Panc1 (cell line): Measurements from ENCODE around the gene UGT1A5.

Experiments used
- POLR2AphosphoS5 ChIP-seq: IDR thresholded peaks from 2 replicates; pipeline ENCODE4 v1.6.1; 2012; ENCODE audit warnings: mild to moderate bottlenecking, low read depth, low read length, moderate library complexity
- TCF7L2 ChIP-seq: IDR thresholded peaks from 2 replicates; pipeline ENCODE4 v1.6.1; 2011; ENCODE audit warnings: mild to moderate bottlenecking, low read depth, low read length, inconsistent platforms
- TF ChIP-seq, protein P1 (sequence below): fragments of 450-650 bp; IDR thresholded peaks from 2 replicates; pipeline ENCODE4 v1.5.1; 2017; ENCODE audit warnings: mild to moderate bottlenecking
- TF ChIP-seq, protein P2 (sequence below), 2 experiments: IDR thresholded peaks; 2 replicates each; pipeline ENCODE4 v1.6.1; 2011 to 2012; ENCODE audit warnings: low read depth in 2 of 2, control low read depth in 1 of 2, low read length in 1 of 2, mild to moderate bottlenecking in 1 of 2, moderate library complexity in 1 of 2; ENCODE audit not compliant: insufficient read depth in 1 of 2

GRCh38 chr2:233714121-233714520, 1.4 kb downstream of the UGT1A5 start:
- TF ChIP-seq POLR2AphosphoS5 (no peak), TCF7L2 (no peak)
- TF ChIP-seq, protein P1, sequence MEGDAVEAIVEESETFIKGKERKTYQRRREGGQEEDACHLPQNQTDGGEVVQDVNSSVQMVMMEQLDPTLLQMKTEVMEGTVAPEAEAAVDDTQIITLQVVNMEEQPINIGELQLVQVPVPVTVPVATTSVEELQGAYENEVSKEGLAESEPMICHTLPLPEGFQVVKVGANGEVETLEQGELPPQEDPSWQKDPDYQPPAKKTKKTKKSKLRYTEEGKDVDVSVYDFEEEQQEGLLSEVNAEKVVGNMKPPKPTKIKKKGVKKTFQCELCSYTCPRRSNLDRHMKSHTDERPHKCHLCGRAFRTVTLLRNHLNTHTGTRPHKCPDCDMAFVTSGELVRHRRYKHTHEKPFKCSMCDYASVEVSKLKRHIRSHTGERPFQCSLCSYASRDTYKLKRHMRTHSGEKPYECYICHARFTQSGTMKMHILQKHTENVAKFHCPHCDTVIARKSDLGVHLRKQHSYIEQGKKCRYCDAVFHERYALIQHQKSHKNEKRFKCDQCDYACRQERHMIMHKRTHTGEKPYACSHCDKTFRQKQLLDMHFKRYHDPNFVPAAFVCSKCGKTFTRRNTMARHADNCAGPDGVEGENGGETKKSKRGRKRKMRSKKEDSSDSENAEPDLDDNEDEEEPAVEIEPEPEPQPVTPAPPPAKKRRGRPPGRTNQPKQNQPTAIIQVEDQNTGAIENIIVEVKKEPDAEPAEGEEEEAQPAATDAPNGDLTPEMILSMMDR, result no peak
- TF ChIP-seq, protein P2, sequence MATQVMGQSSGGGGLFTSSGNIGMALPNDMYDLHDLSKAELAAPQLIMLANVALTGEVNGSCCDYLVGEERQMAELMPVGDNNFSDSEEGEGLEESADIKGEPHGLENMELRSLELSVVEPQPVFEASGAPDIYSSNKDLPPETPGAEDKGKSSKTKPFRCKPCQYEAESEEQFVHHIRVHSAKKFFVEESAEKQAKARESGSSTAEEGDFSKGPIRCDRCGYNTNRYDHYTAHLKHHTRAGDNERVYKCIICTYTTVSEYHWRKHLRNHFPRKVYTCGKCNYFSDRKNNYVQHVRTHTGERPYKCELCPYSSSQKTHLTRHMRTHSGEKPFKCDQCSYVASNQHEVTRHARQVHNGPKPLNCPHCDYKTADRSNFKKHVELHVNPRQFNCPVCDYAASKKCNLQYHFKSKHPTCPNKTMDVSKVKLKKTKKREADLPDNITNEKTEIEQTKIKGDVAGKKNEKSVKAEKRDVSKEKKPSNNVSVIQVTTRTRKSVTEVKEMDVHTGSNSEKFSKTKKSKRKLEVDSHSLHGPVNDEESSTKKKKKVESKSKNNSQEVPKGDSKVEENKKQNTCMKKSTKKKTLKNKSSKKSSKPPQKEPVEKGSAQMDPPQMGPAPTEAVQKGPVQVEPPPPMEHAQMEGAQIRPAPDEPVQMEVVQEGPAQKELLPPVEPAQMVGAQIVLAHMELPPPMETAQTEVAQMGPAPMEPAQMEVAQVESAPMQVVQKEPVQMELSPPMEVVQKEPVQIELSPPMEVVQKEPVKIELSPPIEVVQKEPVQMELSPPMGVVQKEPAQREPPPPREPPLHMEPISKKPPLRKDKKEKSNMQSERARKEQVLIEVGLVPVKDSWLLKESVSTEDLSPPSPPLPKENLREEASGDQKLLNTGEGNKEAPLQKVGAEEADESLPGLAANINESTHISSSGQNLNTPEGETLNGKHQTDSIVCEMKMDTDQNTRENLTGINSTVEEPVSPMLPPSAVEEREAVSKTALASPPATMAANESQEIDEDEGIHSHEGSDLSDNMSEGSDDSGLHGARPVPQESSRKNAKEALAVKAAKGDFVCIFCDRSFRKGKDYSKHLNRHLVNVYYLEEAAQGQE (IDR thresholded peaks at IDR 0.05; ENCODE audit: insufficient read depth in 1 of 2, low read depth in 2 of 2, low read length in 1 of 2), result no peak
